Dedifferentiated amniotic fluid mesenchymal stem cell (primary cell): Measurements from ENCODE around the gene EVX1.

Experiments
- DNase-seq: peaks from one replicate; pipeline ENCODE4 v3.0.0-alpha.2; 2016; ENCODE audit errors: extremely low spot score

Gene EVX1

DNA sequence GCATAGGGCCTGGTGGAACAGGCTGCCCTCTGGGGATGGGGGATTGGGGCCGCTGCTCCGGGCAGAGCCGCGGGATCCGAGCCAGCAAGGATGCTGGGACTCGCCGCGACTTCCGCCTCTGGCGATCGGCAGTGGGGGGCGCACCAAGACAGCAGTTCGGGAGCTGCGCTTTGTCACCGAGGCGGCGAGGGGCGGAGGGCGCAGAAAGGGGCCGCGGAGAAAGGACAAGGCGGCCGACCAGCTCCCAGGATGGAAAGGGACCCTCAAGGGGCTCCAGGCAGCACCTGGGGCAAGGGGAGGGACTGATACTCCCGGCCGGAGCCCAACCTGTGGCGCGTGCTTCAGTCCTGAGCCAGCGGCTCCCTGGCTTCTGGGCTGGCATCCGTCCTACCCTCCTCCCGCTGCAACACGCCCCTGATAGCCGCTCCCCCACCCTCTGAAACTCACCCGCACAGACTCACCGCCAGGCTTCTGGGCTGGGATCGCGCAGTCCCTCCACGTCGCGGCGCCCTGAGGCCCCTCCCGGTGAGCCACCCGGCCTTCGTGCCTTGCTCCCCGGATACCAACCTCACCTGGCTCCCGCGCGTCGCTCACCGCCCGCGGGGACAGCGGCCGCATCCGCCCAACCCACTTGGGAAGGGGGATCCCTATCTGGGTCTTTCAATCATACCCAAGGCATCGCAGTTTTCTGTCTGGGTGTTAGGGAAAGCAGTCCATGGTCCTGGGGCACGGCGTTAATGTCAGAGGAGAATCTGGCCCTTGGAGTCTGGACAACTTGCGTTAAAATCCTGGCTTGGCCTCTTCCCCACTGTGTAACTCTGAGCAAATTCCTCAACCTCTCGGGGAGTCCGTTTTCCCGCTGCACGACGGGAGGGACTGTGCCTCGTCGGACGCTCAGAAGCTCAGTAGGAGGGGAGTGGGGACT, 7.0 kb upstream of the EVX1 start:
- no peak for DNase-seq

GRCh38 chr7:27237735-27238334, 4.8 kb upstream of the EVX1 start:
- DNase-seq = no peak

DNA sequence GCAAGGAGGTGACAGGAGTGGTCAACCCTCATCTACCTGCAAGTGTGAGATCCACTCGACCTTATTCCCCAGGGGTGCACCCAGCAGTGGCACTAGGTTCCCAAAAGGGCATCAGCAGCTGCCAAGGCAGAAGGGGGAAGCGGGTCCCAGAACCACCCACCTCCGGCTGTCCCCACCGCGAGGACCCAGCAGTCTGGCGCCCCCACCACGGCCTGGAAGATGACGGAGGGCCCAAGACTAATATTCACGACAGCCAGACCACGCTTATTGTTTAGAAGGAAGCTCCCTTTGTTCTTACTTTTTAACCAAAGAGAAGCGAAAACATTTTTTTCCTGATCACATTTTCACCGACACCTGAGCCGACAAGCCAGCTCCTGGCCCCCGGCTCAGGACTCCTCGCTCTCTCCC, 3.6 kb upstream of the EVX1 start:
- DNase-seq = no peak

- DNase-seq = no peak
These were observed 3.1 kb upstream of the EVX1 start for GRCh38 chr7:27239387-27240014.

DNA sequence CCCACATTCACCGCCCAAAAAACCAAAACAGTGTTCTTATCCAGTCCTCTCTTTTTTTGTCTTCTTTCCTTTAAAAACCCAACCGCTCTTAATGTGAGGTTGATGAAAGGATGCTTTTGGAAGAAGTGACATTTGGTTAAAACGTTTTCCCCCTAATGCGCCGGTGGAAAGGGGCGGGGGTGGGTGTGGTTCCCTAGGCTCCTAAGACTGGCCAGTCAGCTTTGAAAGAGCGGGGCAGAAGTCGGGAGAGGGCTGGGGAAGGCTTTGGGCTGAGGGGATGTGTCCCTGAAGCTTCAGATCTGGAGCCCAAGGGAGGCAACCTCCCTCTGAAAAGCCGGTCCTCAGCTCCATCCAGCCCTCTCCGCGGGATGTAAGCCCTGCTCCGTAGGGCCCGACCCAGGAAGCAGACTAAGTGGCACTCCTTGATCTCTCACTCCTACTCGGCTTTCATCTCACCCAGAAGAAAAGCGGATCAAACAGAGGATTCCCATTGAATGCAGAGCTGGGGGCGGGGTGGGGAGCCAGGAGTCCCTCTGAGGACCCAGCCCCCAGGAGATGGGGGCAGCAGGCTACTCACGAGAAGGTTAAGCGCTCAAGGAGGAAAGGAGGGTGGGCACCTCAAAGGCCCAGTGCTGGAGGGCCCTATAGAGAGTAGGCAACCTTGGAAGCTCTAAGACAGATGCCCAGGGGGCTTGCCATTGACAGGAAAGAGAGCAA, 2.4 kb upstream of the EVX1 start:
- DNase-seq = no peak

GRCh38 chr7:27241189-27242056, 1.2 kb upstream of the EVX1 start:
- DNase-seq = no peak

GRCh38 chr7:27242154-27242553, 448 bp upstream of the EVX1 start:
- no peak for DNase-seq

DNA sequence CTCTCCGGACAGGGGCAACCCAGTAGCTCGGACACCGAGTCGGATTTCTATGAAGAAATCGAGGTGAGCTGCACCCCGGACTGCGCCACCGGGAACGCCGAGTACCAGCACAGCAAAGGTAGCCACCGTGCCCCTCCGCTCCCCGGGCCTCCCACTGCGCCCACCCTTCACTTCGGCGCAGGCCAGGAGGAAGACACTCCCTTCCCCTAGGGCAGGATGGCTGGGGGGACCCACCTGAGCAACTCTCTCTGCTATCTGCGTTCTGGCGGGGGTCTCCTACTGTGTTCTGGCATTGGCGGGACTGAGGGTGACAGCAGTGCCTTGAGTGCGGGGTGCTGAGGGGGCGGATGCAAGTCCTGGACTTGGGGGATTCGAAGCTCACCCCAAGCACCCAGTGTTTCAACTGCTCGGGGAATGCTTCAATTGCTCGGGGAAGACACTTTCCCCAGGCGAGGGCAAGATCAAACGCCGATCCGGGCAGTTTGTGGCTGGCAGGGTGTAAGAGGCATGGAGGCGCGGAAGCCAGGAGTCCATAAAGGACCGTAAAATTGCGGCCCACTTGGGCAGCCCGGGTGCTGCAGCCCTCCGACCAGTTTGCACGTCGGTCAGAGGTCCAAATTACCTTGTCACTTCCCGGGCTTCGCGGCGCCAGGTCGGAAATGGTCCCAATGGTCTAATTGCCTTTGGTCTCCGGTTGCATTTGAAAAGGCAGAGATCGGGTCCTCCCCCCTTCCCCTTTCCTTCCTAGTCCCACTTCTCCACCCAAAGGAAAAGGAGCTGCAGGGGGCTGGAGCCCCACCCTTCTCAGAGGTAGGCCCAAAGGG, 950 bp downstream of the EVX1 start:
- DNase-seq = no peak

DNA sequence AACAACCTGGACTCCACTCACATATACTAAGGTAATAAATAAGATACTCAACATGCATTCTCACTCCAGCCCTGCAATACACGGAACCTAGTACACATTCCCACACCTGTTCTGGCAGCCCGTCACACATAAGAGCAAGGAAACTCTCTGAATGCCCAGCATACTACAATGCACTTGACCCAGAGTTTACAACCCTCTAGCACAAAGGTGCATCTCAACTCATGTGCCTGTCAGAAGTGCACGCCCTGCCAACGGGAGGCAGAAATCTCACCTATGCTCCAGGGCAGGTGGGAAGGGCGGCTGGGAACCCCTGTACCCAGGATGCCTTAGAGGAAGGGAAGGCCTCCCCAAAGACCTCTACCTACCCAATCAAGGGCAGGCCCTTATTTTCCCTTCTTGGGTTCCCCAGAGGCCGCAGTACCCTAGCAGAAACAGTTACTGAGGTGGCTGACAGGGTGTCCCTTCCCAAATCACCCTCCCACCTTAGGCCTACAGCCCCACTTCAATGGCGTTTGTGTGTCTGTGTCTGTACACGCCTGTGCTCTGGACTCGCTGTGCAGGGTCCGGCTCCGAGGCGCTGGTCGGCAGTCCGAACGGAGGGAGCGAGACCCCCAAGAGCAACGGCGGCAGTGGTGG, 2.0 kb downstream of the EVX1 start:
- no peak for DNase-seq

DNA sequence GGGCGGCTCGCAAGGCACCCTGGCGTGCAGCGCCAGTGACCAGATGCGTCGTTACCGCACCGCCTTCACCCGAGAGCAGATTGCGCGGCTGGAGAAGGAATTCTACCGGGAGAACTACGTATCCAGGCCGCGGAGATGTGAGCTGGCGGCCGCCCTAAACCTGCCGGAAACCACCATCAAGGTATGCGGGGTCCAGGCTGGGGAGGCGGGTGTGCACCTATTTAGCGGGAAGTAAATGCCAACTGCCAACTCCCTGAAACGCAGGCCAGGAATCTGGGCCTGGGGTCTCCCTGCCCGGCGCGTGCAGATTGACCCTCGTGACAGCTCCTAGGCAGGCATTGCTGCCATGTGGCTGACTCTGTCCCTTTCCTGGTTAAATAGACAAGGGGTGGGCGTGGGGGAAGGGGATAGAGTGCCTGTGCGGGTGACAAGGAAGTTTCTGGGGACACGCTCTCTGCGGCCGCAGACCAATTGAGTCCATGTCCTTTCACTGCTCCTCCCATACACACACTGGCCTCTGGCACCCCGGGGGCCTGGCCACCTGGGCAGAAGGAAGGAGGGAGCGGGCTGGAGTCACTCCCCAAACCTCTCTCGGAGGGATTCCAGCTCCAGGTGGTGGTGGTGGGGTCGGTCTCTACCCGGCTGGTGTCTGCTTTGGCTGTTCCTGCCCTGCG, 2.7 kb downstream of the EVX1 start:
- no peak for DNase-seq

- DNase-seq = no peak
These were observed 3.4 kb downstream of the EVX1 start for GRCh38 chr7:27245798-27246691.

- no peak for DNase-seq
These were observed 4.4 kb downstream of the EVX1 start for GRCh38 chr7:27247000-27247399.

DNA sequence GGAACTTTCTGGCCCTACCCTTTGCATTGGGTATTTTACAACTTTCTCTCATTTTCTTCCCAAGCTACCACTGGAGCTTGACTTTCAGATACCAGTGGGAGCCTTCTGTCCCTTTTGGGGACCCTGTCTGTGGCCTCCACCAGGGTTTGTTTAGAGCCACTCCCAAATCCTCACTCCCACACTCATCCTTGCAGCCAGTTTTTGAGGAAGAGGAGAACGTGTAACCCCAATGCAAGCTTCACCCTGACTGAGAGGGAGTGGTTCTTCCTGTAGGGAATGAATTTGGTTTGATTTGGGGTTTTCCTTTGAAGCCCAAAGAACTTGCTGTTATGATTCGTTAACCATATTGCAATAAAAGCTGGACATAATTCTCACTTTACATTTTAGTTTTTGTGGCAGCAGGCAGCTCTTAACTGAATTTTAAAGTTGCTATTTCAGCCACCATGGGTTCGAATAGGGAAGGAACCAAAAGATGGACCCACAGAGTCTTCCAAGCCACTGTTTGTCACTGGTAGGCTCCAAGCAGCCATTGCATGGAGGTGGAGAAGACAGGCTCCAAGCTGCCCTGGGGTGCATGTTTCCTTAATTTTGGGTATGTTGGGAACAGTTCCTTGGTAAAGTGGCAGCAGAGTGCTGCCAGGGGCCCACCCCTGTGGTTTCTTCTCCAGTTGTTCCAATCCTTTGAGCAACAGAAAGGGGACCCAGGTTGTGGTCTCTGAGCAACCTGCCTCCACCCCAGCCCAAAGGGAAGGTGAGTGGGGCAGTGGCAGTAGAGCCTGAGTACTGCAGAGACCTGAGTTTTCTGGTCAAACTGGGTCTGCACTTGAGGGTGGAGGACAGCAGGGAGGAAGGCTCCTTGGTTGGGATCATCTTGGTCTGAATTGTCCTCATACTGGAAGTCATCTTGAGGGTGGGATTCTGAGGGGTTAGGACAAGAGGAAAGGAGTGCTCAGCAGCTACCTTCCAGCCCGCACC, 5.1 kb downstream of the EVX1 start:
- DNase-seq = no peak

DNA sequence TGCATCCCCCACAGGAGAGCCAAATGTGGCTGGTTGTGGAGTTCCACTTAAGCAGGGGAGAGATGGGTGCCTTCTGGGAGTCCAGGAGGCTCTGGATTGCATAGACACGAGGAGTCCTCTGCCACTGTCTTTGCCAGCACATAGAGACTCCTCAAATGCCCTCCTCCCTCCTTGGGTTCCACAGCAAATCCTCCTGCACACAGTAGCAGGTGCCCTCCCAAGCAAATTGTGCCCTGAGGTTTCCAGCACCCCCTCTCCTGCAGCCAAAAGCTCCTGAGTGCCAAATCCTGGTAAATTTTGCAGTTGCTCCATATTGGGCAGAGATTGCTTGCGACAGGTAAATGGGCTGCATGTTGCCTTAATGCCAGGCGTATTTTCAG, 5.8 kb downstream of the EVX1 start:
- DNase-seq = no peak

GRCh38 chr7:27248911-27249723, 6.5 kb downstream of the EVX1 start:
- no peak for DNase-seq
